Stomach (tissue), 9 donors: ENCODE data around the gene COIL. TPM values are rescaled to one million over a fixed set of nuclear protein-coding genes. Genes with fewer than 3 reads are reported as not detected.

Source experiments
- DNase-seq, 2 donors: peaks; one replicate each; pipeline versions ENCODE4 v3.0.0 to v3.0.0-alpha.2; 2013 to 2019
- H3K27ac ChIP-seq, 5 donors: fragments of 200-600 bp in 4 of 5; sonication (generic) in 4 of 5; one replicate each; pipeline ENCODE4 v1.5.1; 2013 to 2019; ENCODE audit warnings: mild to moderate bottlenecking in 1 of 5, moderate library complexity in 1 of 5
- H3K27me3 ChIP-seq, 3 donors: fragments of 200-600 bp; sonication (generic); one replicate each; pipeline ENCODE4 v1.5.1; 2017 to 2019; ENCODE audit warnings: mixed run types in 1 of 3
- H3K36me3 ChIP-seq, 4 donors: fragments of 200-600 bp; sonication (generic); 1 replicate in 3 of 4; 2 replicates in 1 of 4; pipeline ENCODE4 v1.5.1; 2016 to 2019
- H3K4me1 ChIP-seq, 4 donors: fragments of 200-600 bp; sonication (generic); one replicate each; pipeline ENCODE4 v1.5.1; 2016 to 2019
- H3K4me3 ChIP-seq, 4 donors: fragments of 200-600 bp; sonication (generic) in 3 of 4; one replicate each; pipeline ENCODE4 v1.5.1; 2016 to 2019; ENCODE audit warnings: mild to moderate bottlenecking in 1 of 4
- H3K9me3 ChIP-seq, 4 donors: fragments of 200-600 bp; sonication (generic); one replicate each; pipeline ENCODE4 v1.5.1; 2016 to 2019
- EP300 ChIP-seq: sonication (generic); formaldehyde crosslinking; IDR thresholded peaks from one replicate; pipeline ENCODE4 v1.6.1; 2017; ENCODE audit warnings: antibody characterized with exemption
- POLR2A ChIP-seq, 4 donors: fragments of 450-650 bp; IDR thresholded peaks; one replicate each; pipeline ENCODE4 v1.6.1; 2016; ENCODE audit warnings: antibody characterized with exemption in 4 of 4, control low read depth in 2 of 4, mild to moderate bottlenecking in 1 of 4, moderate library complexity in 1 of 4
- POLR2AphosphoS5 ChIP-seq, 3 donors: sonication (generic); formaldehyde crosslinking; IDR thresholded peaks; one replicate each; pipeline ENCODE4 v1.6.1; 2016; ENCODE audit warnings: antibody characterized with exemption in 3 of 3
- WGBS, 5 donors: extraction: QIAGEN DNeasy Blood & Tissue Kit in 3 of 5; methylation state at CpG; one replicate each; pipeline versions ENCODE4 v1.1.5 to v1.1.7; 2013 to 2018; 5-methylcytosine and 5-hydroxymethylcytosine counted together
- intact Hi-C: fragments of 100-400 bp; cut with DNase I; formaldehyde crosslinking; loops from one replicate; pipeline ENCODE4 v1.15.1; 2023; ENCODE audit warnings: low total_unique reads
- polyA plus RNA-seq, 3 donors: library from polyadenylated mRNA; stranded (reverse); fragments of 200-250 nt; gene quantifications; one replicate each; pipeline ENCODE4 v1.2.3, GENCODE V29; 2013
- total RNA-seq, 5 donors: library from RNA; depleted of rRNA; stranded (reverse); fragments of >200 nt; gene quantifications; one replicate each; pipeline versions ENCODE4 v1.1.0 to v1.2.3, GENCODE V29; 2014 to 2016
- TF ChIP-seq, protein P1 (sequence below), 7 experiments: fragments of 450-650 bp in 4 of 7; fragments of 200-600 bp in 3 of 7; sonication (generic) in 3 of 7; IDR thresholded peaks; one replicate each; pipeline ENCODE4 v1.5.1; 2016 to 2019; ENCODE audit warnings: antibody characterized with exemption in 7 of 7, control low read depth in 2 of 7, mild to moderate bottlenecking in 1 of 7
- donor health status: healthy with polysubstance abuse.
- donor health status: Bipolar disorder and iron deficiency.
- donor health status: healthy.

Gene COIL
- total and polyA plus RNA-seq, 8 donors: 2.3 to 23.1 (median 12.1) TPM

GRCh38 chr17:56930739-56931337 lies 30.0 kb downstream of the COIL start:
- DNase-seq: no peak
- H3K27ac ChIP-seq: no peak overlapping the region
- H3K4me3 ChIP-seq: no peak overlapping the region
- intact Hi-C loops: no loop called here
- WGBS, 5 donors: 88 to 96% (median 94%) methylated on average over 2 of the region's 2 CpGs
- no peaks in the 10 kb centered on the region for H3K27me3 ChIP-seq
- no peaks in the 10 kb centered on the region for H3K4me1 ChIP-seq
- H3K9me3 ChIP-seq: peaks cover 0 to 13% (median 0%) of the 10 kb centered on the region in 4 donors
- peaks cover 0 to 34% (median 22%) of the 10 kb centered on the region in 4 donors for H3K36me3 ChIP-seq
- TF ChIP-seq, protein P1, sequence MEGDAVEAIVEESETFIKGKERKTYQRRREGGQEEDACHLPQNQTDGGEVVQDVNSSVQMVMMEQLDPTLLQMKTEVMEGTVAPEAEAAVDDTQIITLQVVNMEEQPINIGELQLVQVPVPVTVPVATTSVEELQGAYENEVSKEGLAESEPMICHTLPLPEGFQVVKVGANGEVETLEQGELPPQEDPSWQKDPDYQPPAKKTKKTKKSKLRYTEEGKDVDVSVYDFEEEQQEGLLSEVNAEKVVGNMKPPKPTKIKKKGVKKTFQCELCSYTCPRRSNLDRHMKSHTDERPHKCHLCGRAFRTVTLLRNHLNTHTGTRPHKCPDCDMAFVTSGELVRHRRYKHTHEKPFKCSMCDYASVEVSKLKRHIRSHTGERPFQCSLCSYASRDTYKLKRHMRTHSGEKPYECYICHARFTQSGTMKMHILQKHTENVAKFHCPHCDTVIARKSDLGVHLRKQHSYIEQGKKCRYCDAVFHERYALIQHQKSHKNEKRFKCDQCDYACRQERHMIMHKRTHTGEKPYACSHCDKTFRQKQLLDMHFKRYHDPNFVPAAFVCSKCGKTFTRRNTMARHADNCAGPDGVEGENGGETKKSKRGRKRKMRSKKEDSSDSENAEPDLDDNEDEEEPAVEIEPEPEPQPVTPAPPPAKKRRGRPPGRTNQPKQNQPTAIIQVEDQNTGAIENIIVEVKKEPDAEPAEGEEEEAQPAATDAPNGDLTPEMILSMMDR (IDR thresholded peaks at IDR 0.05): no peak
- TF ChIP-seq POLR2AphosphoS5 (IDR thresholded peaks at IDR 0.05): no peak
- TF ChIP-seq EP300: no peak
- TF ChIP-seq POLR2A (IDR thresholded peaks at IDR 0.05): no peak

- H3K27me3 ChIP-seq: no peaks in the 10 kb centered on the region
- intact Hi-C loops: no loop called here
- TF ChIP-seq POLR2A (IDR thresholded peaks at IDR 0.05) (no peak), EP300 (no peak), POLR2AphosphoS5 (IDR thresholded peaks at IDR 0.05) (no peak)
- TF ChIP-seq, protein P1 (IDR thresholded peaks at IDR 0.05): no peak
- H3K9me3 ChIP-seq: peaks cover 0 to 13% (median 0%) of the 10 kb centered on the region in 4 donors
- H3K4me3 ChIP-seq: no peak overlapping the region
- no peaks in the 10 kb centered on the region for H3K4me1 ChIP-seq
- peaks cover 0 to 20% (median 10%) of the 10 kb centered on the region in 4 donors for H3K36me3 ChIP-seq
- no peak overlapping the region for H3K27ac ChIP-seq
- no peak for DNase-seq
Observed at GRCh38 chr17:56929362-56929969, 31.4 kb downstream of the COIL start.

GRCh38 chr17:56928586-56928985 lies 32.3 kb downstream of the COIL start:
- Histone ChIP-seq H3K27me3 (no peaks in the 10 kb centered on the region), H3K36me3 (peaks cover 0 to 11% (median 1%) of the 10 kb centered on the region in 4 donors), H3K9me3 (peaks cover 0 to 13% (median 0%) of the 10 kb centered on the region in 4 donors), H3K4me3 (no peak overlapping the region), H3K4me1 (no peaks in the 10 kb centered on the region), H3K27ac (no peak overlapping the region)
- WGBS, 5 donors: 89 to 97% (median 94%) methylated on average over 2 of the region's 2 CpGs
- no peak for TF ChIP-seq POLR2AphosphoS5 (IDR thresholded peaks at IDR 0.05)
- no peak for TF ChIP-seq EP300
- TF ChIP-seq, protein P1 (IDR thresholded peaks at IDR 0.05): no peak
- no peak for TF ChIP-seq POLR2A (IDR thresholded peaks at IDR 0.05)
- intact Hi-C loops: no loop called here
- DNase-seq: no peak

DNA sequence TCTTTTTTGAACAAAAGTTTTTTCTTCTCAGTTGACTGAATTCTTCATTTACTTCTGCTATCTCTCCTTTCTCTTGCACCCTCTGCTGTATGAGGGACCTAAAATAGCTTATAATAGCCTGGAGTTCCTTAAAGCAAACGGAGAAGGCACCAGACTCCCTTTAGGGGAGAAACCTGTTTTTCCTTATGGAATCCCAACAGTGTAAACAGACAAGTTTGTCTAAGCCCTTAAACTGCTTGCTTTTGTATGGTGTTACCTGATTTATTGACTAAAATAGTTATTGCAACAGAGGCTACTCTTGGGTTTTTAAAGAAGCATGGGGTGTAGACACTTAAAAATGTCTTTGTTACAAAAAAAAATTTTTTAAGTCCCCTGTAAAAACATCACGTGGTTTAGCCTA lies 34.1 kb downstream of the COIL start:
- intact Hi-C loops: no loop called here
- no peak for DNase-seq
- peaks cover 0 to 13% (median 0%) of the 10 kb centered on the region in 4 donors for H3K9me3 ChIP-seq
- no peak overlapping the region for H3K27ac ChIP-seq
- no peak overlapping the region for H3K4me3 ChIP-seq
- no peaks in the 10 kb centered on the region for H3K36me3 ChIP-seq
- 38 to 58% (median 50%) methylated on average over 2 of the region's 2 CpGs for WGBS, 5 donors
- H3K27me3 ChIP-seq: no peaks in the 10 kb centered on the region
- TF ChIP-seq EP300: no peak
- TF ChIP-seq, protein P1 (IDR thresholded peaks at IDR 0.05): no peak
- no peak for TF ChIP-seq POLR2A (IDR thresholded peaks at IDR 0.05)
- no peak for TF ChIP-seq POLR2AphosphoS5 (IDR thresholded peaks at IDR 0.05)
- no peaks in the 10 kb centered on the region for H3K4me1 ChIP-seq
